Glutamatergic neuron (in vitro differentiated cells): Measurements from ENCODE around the gene A1CF. TPM values are rescaled to one million over a fixed set of nuclear protein-coding genes. Genes with fewer than 3 reads are reported as not detected.

Experiments
- DNase-seq: peaks from one replicate; pipeline ENCODE4 v3.0.0; 2022
- H3K27ac Mint-ChIP-seq: one replicate; pipeline ENCODE4 v1.8.0; 2020; ENCODE audit warnings: mild to moderate bottlenecking, mixed read lengths, inconsistent platforms; ENCODE audit not compliant: unreplicated experiment
- H3K27me3 Mint-ChIP-seq: one replicate; pipeline ENCODE4 v1.8.0; 2020; ENCODE audit warnings: mild to moderate bottlenecking, moderate library complexity, mixed read lengths, inconsistent platforms; ENCODE audit not compliant: unreplicated experiment
- H3K36me3 Mint-ChIP-seq: one replicate; pipeline ENCODE4 v1.8.0; 2020; ENCODE audit warnings: mild to moderate bottlenecking, mixed read lengths, inconsistent platforms; ENCODE audit not compliant: unreplicated experiment
- H3K4me1 Mint-ChIP-seq: one replicate; pipeline ENCODE4 v1.8.0; 2020; ENCODE audit warnings: mild to moderate bottlenecking, low read depth, mixed read lengths, inconsistent platforms; ENCODE audit not compliant: unreplicated experiment
- H3K4me3 Mint-ChIP-seq: one replicate; pipeline ENCODE4 v1.8.0; 2020; ENCODE audit warnings: mild to moderate bottlenecking, mixed read lengths, inconsistent platforms; ENCODE audit not compliant: unreplicated experiment
- H3K9me3 Mint-ChIP-seq: one replicate; pipeline ENCODE4 v1.8.0; 2020; ENCODE audit warnings: mild to moderate bottlenecking, moderate library complexity, mixed read lengths, inconsistent platforms; ENCODE audit not compliant: unreplicated experiment
- total RNA-seq: library from RNA; stranded (reverse); fragmentation: NEBNext Ultra II Directional; extraction: Animal tissue kit (Norgen Biotek cat#: 25700); gene quantifications from one replicate; pipeline ENCODE4 v1.2.1, GENCODE V29; 2021; ENCODE audit not compliant: unreplicated experiment
- TF ChIP-seq, protein P1 (sequence below): fragments of 200-600 bp; sonication (generic); IDR thresholded peaks from one replicate; pipeline ENCODE4 v1.5.0; 2021; ENCODE audit not compliant: partially characterized antibody, unreplicated experiment

The A1CF gene
- total RNA-seq, 1 donor from 2014 or later, result not detected

GRCh38 chr10:50874723-50875122 is 10.7 kb downstream of the A1CF start:
- Mint-ChIP-seq H3K36me3 (no peaks in the 10 kb centered on the region), H3K4me1 (peaks cover 2% of the 10 kb centered on the region), H3K27me3 (no peaks in the 10 kb centered on the region), H3K4me3 (no peak overlapping the region), H3K27ac (no peak overlapping the region), H3K9me3 (peaks cover 2% of the 10 kb centered on the region)
- DNase-seq, result no peak
- TF ChIP-seq, protein P1, sequence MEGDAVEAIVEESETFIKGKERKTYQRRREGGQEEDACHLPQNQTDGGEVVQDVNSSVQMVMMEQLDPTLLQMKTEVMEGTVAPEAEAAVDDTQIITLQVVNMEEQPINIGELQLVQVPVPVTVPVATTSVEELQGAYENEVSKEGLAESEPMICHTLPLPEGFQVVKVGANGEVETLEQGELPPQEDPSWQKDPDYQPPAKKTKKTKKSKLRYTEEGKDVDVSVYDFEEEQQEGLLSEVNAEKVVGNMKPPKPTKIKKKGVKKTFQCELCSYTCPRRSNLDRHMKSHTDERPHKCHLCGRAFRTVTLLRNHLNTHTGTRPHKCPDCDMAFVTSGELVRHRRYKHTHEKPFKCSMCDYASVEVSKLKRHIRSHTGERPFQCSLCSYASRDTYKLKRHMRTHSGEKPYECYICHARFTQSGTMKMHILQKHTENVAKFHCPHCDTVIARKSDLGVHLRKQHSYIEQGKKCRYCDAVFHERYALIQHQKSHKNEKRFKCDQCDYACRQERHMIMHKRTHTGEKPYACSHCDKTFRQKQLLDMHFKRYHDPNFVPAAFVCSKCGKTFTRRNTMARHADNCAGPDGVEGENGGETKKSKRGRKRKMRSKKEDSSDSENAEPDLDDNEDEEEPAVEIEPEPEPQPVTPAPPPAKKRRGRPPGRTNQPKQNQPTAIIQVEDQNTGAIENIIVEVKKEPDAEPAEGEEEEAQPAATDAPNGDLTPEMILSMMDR, result no peak

DNA sequence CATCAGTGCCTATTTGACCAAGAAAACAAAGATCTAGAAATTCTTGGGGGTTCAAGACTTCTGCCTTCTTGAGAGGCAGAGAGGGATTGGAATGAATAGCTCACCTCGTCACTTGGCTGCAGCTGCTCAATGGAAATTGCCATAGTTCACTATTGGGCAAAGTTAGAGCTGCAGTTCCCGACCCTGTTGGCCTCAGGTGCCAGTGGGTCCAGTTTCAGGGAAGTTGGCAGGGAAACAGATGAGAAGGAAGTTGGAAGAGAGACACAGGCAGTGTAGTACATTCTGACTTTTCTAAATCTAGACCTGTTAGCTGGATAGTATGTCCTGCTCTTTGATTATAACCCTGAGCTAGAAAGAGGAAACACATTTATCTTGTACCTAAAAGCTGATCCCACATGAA is 19.1 kb downstream of the A1CF start:
- no peak overlapping the region for H3K27ac Mint-ChIP-seq
- TF ChIP-seq, protein P1, result no peak
- H3K27me3 Mint-ChIP-seq, result peaks cover 2% of the 10 kb centered on the region
- no peak for DNase-seq
- no peaks in the 10 kb centered on the region for H3K36me3 Mint-ChIP-seq
- no peak overlapping the region for H3K4me3 Mint-ChIP-seq
- H3K9me3 Mint-ChIP-seq, result no peaks in the 10 kb centered on the region
- no peaks in the 10 kb centered on the region for H3K4me1 Mint-ChIP-seq

- H3K27ac Mint-ChIP-seq, result no peak overlapping the region
- H3K36me3 Mint-ChIP-seq, result no peaks in the 10 kb centered on the region
- no peak for DNase-seq
- peaks cover 4% of the 10 kb centered on the region for H3K27me3 Mint-ChIP-seq
- H3K4me1 Mint-ChIP-seq, result no peaks in the 10 kb centered on the region
- H3K4me3 Mint-ChIP-seq, result no peak overlapping the region
- no peaks in the 10 kb centered on the region for H3K9me3 Mint-ChIP-seq
- TF ChIP-seq, protein P1, result no peak
These were observed 22.7 kb downstream of the A1CF start for GRCh38 chr10:50862719-50863118.

- Mint-ChIP-seq H3K27me3 (peaks cover 4% of the 10 kb centered on the region), H3K27ac (no peak overlapping the region), H3K9me3 (no peaks in the 10 kb centered on the region), H3K4me3 (no peak overlapping the region), H3K36me3 (no peaks in the 10 kb centered on the region), H3K4me1 (no peaks in the 10 kb centered on the region)
- TF ChIP-seq, protein P1, result no peak
- no peak for DNase-seq
These were observed 24.1 kb downstream of the A1CF start for GRCh38 chr10:50861370-50861769.

DNA sequence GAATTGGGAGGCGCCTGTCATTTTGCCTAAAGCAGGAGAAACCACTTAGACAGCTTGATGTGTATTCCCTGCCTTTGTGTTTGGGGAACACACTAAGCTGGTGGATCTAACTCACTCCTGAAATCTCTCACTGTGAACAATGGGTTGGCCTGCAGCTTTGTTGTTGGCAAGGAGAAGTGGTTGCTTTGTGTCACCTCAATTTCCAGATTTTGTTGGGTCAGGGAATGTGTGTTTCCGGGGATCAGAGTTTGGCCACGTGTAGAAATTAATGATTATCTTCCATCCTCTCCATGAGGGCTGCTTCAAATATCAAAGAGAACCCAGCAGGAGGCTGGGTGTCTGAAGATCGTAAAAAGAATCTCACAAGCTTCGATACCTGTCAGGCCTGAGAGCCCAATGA is 27.8 kb downstream of the A1CF start:
- Mint-ChIP-seq H3K27ac (no peak overlapping the region), H3K27me3 (peaks cover 4% of the 10 kb centered on the region), H3K9me3 (no peaks in the 10 kb centered on the region), H3K36me3 (no peaks in the 10 kb centered on the region), H3K4me3 (no peak overlapping the region), H3K4me1 (no peaks in the 10 kb centered on the region)
- DNase-seq, result no peak
- TF ChIP-seq, protein P1, result no peak
